UCSD-AML1 (cell line): ENCODE measurements around the gene PRDM16.

ENCODE experiments used
- DNase-seq: peaks from one replicate; lab custom pipeline; 2025; ENCODE audit not compliant: unreplicated experiment; lab: John Stamatoyannopoulos, UW

Gene PRDM16

DNA sequence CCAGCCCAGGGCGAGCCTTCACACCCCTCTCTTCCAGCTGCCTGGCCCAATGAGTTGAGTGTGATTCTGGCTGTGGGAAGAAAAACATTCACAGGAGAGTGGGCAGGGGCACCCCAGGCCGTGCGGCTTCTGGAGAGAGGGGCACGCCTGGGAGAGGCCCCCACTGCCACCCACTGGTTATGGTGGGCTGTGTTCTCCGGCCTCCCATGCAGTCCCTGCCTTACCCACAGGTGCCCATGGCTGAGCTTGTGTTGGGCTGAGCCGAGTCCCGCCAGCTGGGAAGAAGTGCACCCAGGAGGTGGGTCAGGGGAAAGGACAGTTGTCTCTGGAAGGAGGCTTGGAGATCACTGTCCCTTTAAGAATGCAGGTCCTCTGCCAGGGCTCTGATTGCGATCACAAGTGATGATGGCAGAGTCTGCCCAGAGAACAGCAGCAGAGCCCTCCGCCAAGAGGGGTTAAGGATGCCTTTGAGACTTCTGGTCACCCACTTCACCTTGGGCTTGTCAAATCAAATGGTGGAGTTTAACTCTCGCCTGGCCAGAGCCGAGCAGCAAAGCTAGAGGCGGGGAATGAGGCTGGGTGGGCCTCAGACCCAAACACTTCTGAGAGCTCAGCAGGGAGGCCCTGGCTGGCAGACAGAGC is 260.8 kb downstream of the PRDM16 start:
- no peak for DNase-seq

DNA sequence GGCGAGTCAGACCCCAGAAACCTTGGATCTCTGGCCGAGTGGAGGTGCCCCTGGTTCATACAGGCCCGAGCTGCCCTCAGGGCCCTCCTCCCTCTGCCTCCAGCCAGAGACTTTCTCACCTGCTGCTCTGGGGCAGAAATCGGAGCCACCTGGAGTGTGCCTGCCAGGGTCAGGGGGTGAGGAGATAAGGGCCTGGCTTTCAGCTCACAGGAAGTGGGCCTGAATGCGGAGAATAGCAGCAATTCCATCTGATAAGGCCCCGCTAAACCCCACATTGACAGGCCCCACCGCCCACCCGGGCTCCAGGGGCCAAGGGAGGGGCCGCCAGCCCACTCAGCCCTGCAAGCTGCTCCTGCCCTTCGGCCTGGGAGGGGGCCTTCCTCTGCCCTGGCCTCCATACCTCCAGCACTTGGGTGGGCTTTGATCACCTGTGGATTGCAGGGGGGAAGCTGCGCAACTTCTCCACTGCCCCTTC is 261.8 kb downstream of the PRDM16 start:
- no peak for DNase-seq

- DNase-seq, result no peak
Measured at GRCh38 chr1:3331564-3331963, 262.6 kb downstream of the PRDM16 start.

DNA sequence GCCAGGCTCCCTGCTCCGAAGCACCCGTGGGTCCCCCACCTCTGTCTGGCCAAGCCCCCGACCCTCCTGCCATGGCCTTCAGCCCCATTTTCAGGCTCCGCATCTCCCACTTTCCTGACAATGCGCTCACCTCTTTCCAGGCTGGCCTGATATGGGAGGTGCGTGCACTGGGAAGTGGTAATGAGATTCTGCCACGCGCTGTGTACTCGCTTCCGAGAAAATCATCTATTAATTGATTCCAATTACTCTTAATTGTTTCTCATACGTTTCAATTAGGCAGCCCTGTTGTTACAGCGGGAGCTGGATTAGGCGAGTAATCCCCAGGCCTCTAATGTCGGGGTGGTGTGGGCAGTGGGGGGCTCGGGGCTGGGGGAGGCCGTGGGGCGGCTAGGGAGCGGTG is 263.0 kb downstream of the PRDM16 start:
- no peak for DNase-seq

- DNase-seq, result no peak
Measured at GRCh38 chr1:3332662-3333061, 263.7 kb downstream of the PRDM16 start.

DNA sequence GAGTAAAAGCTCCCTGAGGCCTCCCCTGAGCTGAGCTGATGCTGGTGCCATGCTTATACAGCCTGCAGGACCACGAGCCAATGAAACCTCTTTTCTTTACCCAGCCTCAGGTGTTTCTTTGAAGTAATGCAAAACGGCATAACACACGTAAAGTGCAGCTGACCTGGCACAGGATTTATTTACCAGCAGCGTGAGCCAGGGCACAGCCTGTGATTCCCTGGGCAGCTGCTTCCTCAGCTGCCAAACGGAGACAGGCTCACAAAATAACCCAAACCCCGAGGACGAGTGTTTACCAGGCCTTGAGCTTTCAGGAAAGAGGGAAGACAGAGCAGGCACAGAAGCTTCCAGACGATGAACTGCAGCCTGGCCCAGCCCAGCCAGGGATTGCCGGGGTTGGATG is 264.9 kb downstream of the PRDM16 start:
- DNase-seq, result no peak

- DNase-seq, result no peak
Measured at GRCh38 chr1:3334366-3334765, 265.4 kb downstream of the PRDM16 start.

- DNase-seq, result no peak
Measured at GRCh38 chr1:3335754-3336640, 267.0 kb downstream of the PRDM16 start.

- DNase-seq, result no peak
Measured at GRCh38 chr1:3336641-3337630, 267.9 kb downstream of the PRDM16 start.

- DNase-seq, result no peak
Measured at GRCh38 chr1:3337798-3338724, 269.1 kb downstream of the PRDM16 start.

DNA sequence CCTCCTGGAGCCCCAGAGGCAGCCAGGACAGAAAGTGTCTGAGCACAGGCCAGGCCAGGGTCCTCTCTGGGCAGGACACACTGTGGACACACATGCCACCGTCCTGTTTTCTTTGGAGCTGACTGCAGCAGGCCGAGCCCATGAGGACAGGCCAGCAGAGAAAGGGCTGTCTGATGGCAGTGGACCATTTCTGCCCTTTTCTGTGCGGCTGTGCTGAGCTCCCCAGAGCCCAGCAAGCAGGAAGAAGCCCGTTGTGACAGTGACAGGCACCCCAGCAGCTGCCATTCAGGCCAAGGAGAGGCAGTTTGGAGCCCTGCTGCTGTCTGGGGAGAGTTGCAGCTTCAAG is 269.7 kb downstream of the PRDM16 start:
- DNase-seq, result no peak

DNA sequence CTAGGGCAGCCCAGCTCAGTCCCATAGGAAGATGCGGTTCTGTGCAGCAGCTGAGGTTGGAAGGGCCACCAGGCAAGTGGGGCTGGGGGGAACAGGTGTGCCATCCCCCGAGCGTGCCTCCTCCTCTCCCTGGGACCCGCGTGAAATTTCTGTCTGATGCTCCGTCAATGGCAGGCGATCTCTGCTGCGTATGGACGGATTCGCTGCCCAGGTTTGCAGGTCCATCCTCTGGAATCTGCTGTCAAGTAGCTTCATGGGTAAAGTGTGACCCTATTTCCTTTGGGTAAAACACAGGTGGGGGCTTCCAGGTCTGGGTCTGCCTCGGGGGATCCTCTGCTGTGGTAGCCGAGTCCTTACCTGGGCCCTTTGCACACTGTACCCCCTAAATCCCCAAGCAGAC is 270.9 kb downstream of the PRDM16 start:
- DNase-seq, result no peak

- no peak for DNase-seq
Measured at GRCh38 chr1:3340548-3341235, 271.7 kb downstream of the PRDM16 start.

GRCh38 chr1:3341236-3341994 is 272.4 kb downstream of the PRDM16 start:
- no peak for DNase-seq

GRCh38 chr1:3342960-3343359 is 274.0 kb downstream of the PRDM16 start:
- no peak for DNase-seq

- DNase-seq, result no peak
Measured at GRCh38 chr1:3344395-3344794, 275.4 kb downstream of the PRDM16 start.

GRCh38 chr1:3345792-3346191 is 276.8 kb downstream of the PRDM16 start:
- no peak for DNase-seq

DNA sequence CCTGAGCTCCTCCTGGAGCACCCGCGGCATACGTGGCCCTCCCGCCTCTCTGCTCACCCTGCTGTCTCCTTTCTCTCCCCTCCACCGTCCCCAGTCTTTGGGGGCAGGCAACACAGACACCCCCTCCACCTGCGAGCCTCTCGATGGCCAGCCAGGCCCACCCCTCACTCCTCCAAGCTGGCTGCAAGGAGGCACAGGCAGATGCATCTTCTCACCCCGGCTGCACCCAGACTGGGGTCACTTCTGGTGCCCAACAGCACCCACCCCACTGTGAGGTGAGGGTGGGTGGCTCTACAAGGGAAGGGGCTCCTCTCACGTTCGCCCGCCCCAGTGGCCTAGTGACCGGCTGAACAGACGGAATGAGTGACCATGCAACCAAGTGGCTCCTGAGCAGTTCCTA is 277.5 kb downstream of the PRDM16 start:
- DNase-seq, result no peak
